GM12865 (cell line): Measurements from ENCODE around the gene FRMD3.

Experiments
- DNase-seq: peaks from one replicate; pipeline ENCODE4 v3.0.0; 2010; ENCODE audit warnings: low read depth
- H3K4me3 ChIP-seq: 2 replicates; pipeline ENCODE4 v1.5.1; 2011; ENCODE audit warnings: mild to moderate bottlenecking, low read depth, low read length, control low read depth
- CTCF ChIP-seq: IDR thresholded peaks from 2 replicates; pipeline ENCODE4 v1.5.1; 2011; ENCODE audit warnings: low read length, control low read depth, low read depth, inconsistent platforms; ENCODE audit not compliant: insufficient read depth; ENCODE audit errors: missing control alignments

Gene FRMD3

GRCh38 chr9:83401328-83401900 is 136.8 kb downstream of the FRMD3 start:
- DNase-seq = no peak
- no peak for TF ChIP-seq CTCF
- no peak overlapping the region for H3K4me3 ChIP-seq

- no peak for TF ChIP-seq CTCF
- no peak overlapping the region for H3K4me3 ChIP-seq
- DNase-seq = no peak
Observed at GRCh38 chr9:83396813-83397212, 141.4 kb downstream of the FRMD3 start.

DNA sequence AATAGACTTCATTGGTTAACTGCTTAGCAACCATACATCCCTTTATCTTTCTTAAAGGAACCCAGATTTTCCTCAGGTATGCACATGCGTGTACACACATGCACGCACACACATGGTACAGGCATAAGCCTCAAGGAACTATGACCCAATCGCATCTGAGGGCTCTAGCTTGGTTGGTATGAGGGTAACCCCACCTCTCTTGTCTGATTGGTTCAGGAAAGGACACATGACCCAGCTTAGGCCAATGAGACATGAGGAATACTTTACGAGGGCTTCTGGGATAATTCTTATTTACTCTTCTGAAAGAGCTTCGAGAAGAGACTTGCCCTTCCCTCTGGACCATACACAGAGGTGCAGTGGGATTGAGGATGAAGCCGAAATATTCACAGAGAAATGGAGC is 141.9 kb downstream of the FRMD3 start:
- TF ChIP-seq CTCF = no peak
- DNase-seq = no peak
- H3K4me3 ChIP-seq = no peak overlapping the region

- DNase-seq = no peak
- TF ChIP-seq CTCF = no peak
- no peak overlapping the region for H3K4me3 ChIP-seq
Observed at GRCh38 chr9:83392228-83392627, 146.0 kb downstream of the FRMD3 start.

GRCh38 chr9:83388346-83388745 is 149.9 kb downstream of the FRMD3 start:
- TF ChIP-seq CTCF = no peak
- DNase-seq = no peak
- no peak overlapping the region for H3K4me3 ChIP-seq

GRCh38 chr9:83387401-83388185 is 150.6 kb downstream of the FRMD3 start:
- no peak for DNase-seq
- TF ChIP-seq CTCF = no peak
- H3K4me3 ChIP-seq = no peak overlapping the region
